ENCODE results near the gene USB1.

The USB1 gene, protein sequence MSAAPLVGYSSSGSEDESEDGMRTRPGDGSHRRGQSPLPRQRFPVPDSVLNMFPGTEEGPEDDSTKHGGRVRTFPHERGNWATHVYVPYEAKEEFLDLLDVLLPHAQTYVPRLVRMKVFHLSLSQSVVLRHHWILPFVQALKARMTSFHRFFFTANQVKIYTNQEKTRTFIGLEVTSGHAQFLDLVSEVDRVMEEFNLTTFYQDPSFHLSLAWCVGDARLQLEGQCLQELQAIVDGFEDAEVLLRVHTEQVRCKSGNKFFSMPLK

DNA sequence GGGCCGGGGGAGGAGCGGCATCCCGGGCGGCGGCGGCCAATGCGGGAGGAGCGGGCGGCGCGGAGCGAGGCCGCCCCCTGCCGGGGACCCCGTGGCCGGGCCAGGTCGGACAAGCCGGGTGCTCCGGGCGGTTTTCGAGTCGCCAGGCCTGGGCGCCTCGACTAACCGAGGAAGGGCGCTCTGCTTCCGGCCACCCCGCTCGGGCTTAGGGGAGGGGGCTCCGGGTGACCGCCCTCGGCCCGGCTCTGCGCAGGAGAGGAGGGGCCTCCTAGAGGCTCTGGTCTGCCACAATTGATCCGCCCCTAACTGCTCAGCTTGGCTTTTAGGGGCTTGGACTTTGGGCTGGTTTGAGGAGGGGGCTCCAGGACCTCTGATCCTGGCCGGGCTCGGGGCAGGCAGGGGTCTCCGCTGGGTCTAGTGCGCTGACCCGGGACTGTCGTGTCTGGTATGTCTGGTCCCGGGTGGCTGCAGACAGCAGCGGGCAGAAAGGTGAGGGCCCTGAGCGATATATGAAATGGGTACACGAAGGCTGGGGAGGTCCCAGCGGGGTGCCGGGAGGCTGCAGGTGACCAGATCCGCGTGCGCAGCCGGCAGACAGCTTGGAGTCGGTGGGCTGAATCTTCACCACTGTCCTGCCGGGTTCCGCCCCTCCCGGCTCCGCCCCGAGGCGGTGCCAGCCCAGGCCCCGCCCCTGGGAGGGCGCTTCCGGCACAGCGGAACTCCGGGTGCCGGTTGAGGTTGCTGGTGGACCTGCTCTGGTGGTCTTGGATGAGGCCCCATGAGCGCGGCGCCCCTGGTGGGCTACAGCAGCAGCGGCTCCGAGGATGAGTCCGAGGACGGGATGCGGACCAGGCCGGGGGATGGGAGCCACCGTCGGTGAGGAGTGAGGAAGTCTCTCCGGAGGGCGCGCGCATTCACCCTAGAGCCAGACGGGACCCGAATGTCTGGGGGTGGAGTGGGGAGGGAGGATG lies at the start of gene USB1:
Gene USB1, plus strand, starts transcription at position 702 of the 971 bp plus-strand sequence. Its CDS starts 77 bp downstream, at position 779.
- DNase-seq (ENCODE audit: low read depth, low spot score): peak; percentile 94

DNA sequence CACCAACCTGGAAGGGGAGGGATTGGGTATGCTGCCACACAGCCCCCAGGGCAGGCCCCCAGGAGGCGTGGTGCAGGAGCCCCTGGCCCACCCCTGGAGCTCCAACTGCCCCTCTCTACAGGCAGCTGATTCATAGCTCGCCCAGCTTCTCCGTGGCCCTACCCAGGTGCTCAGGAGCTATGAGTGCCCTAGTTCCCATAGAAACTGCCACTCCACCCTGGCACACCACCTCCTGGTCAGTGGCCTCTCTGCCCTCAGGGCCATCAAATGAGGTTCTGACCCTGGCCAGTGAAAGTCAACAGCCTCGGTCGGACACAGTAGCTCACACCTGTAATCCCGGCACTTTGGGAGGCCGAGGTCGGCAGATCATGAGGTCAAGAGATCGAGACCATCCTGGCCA lies 48.3 kb upstream of the USB1 start:
- no peak for DNase-seq (ENCODE audit: low read depth, low spot score)

DNA sequence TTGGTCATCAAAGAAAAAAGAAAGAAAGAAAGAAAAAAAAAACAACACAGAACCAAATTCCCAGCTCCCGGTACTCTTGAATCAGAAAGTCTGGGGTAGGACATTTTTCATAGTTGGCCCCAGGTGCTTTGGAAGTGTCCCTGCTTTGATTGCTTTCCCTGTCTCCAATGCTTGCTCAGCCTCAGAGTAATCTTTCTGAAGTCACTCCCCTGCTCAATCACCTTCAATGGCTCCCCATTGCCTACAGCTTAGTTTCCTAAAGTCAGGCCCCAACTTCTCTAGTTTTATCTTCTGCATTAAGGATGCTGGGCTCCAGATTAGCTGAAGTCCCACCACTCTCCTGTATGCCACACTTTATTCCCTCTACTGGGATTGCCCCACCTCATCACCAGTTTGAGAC lies 47.4 kb upstream of the USB1 start:
- no peak for DNase-seq (ENCODE audit: low read depth, low spot score)

DNA sequence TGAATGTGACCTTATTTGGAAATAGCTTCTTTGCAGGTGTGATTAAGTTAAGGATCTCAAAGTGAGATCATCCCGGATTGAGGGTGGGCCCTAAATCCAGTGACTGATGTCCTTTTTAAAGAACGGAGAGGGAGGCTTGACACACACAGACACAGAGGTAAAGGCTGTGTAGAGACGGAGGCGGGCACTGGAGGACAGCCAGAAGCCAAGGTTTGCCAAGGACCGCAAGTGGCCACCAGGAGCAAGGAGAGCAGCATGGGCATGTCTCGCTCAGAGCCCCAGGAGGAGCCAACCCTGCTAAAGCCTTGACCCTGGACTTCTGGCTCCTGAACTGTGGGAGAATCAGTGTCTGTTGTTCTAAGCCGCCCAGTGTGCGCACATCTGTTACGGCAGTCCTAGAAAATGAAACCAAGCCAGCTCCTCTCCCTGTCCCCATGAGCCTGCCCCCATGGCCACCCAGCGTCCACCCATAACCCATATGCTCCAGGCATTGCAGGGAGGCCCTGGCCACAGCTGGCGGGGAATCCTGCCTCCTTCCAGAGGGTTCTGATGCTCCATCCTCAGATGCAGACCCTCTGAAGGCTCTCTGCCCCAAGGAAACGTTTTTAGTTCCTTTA lies 45.5 kb upstream of the USB1 start:
- peak; percentile 53 for DNase-seq (ENCODE audit: low read depth, low spot score)

DNA sequence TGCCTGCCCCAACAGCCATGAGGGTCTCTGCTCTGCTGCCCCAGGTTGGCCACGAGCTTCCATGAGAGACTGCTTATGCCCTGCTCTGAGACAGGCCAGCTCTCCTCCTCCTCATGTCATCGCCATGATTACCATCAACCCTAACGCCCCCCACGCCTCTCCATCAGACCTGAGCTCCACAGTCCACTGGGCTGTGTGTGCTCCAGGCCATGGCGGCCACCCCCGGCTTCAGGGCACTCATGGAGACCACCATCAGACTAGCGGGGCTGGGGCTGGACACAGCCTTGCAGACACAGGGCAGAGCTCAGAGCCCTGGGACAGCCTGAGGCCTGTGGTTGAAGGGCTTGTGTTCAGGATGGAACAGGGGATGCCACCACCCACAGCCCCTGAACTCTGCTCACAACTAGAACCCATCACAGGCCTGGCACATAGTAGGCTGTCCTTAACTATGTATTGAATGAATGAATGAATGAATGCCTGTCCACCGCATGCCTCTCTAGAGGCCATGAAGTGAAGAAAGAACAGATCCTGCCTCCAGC lies 44.9 kb upstream of the USB1 start:
- DNase-seq (ENCODE audit: low read depth, low spot score): no peak

DNA sequence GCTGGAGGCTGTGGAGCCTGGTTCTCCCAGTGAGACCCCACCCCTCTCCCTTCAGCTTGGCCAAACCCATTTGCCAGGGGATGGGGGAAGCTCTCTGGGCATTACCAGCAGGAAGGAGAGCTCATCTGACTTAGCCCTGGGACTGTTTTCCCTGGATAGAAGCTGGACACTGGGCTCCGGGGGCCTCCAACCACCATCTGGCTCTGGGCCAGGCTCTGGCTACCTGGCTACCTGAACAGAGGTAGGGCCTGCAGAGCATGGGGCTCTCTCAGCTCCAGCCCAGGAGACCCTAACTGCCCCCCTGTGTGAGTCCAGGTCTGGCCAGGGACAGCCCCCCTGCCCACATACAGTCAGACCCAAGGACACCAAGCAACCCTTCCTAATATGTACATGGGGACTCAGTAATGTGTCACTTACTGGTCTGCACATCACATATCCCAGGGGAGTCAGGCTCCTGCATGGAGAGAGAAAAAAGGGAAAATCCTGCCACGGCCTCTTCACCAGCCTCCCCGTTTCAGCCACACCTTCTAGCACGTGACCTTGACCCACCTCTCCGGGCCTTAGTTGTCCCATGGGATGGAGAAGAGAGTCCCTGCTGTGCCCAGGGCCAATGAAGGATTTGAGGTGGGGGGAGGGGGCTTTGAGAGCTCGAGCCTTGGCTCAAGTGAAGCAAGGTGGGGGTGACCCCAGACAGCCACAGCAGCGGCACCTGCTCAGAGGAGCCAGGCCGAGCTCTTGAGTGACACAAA lies 44.1 kb upstream of the USB1 start:
- no peak for DNase-seq (ENCODE audit: low read depth, low spot score)

DNA sequence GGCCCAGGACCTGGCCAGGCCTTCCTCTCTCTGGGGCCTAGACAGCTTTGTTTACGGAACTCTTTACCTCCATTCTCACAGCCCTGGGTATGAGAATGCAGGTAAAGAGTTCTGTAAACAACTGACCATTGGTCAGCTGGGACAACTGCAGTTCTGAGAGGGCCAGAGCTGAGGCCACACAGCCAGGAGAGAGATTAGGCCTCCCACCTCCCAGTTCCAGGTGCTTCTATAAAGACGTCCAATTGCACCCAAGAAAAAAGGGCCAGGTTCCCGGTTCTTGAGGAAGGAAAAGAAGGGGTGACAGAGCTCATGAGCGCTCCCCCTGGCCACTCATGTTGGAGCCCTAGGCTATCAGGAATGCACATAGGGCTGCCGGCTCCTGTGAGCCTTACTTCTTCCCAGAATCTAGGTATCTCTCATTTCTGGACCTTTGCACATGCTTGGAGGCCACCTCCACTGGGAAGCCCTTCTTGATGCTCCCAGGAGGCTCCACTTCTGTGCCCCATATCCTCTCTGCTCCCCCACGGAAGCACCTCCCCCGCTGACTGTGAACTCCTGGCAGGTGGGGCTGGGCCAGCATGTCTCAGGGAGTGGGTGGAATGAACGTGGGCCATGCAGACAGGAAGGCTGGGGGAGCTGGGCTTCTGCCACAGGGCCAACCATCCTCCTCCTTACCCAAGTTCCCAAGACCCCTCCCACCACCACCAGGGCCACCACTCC lies 43.4 kb upstream of the USB1 start:
- DNase-seq (ENCODE audit: low read depth, low spot score): no peak

DNA sequence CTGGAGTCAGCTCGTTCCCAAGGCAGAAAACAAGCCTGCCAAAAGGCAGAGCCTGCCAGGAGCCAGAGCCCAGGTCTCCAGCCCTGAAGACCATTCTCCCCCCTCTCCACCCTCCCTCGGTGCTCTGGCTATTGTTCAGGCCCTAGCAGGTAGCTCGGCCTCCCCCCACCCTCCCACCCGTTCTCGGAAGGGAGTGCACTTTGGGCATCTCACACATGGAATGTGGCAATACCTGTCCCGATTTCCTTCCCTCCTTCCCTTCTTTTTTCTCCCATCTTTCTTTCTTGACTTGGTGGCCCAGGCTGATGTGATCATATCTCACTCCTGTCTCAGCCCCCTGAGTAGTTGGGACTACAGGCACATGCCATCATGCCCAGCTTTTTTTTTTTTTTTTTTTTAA lies 42.7 kb upstream of the USB1 start:
- DNase-seq (ENCODE audit: low read depth, low spot score): no peak

DNA sequence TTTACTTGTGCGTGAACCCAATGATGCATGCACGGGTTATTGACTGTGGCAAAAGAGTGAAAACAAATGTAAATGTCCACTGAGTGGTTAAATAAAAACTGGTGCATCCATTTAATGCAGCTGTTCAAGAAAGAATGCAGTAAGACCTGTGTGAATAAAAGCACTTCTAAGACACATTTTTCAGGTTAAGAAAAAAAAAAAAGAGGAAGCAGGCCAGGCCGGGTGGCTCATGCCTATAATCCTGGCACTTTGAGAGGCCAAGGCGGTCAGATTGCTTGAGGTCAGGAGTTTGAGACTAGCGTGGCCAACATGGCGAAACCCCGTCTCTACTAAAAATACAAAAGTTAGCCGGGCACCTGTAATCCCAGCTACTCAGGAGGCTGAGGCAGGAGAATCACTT lies 42.1 kb upstream of the USB1 start:
- no peak for DNase-seq (ENCODE audit: low read depth, low spot score)

DNA sequence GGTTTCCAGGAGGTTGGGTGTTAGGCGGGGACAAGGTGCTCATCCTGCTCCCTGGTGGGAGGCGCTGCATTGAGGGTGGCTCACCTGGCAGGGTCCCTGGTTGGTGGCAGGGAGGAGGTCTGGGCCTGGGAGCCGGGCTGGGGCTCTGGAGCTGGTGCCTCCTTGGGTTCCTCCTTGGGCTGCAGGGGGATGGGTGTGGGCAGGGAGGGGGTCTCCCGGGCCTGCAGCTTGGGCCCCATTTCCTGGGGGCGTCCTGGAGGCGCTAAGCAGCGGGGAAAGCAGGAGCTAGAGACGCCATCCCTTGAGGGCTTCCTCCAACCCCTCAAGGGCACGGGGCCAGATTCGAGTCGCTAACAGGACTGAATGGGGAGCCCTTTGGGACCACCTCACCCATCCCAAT lies 41.4 kb upstream of the USB1 start:
- DNase-seq (ENCODE audit: low read depth, low spot score): no peak

DNA sequence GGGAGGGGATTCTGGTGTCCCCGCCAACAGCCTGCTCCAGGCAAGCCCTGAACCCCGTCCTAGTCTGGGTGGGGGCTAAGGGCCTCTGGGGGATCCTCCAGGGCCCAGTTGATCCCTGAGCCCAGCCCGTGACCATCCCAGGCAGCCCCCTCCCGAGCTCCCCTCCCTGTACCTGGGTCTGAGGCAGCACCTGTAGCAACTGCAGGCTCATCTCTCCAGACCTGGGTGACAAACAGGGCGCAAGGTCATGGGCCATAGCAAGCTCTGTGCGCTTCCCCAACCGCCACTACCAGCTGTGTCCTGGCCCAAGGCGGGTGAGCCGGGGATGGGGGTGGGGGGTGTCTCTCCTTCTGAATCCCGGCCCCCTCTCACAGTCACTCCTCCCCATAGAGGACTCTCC lies 40.9 kb upstream of the USB1 start:
- DNase-seq (ENCODE audit: low read depth, low spot score): no peak

DNA sequence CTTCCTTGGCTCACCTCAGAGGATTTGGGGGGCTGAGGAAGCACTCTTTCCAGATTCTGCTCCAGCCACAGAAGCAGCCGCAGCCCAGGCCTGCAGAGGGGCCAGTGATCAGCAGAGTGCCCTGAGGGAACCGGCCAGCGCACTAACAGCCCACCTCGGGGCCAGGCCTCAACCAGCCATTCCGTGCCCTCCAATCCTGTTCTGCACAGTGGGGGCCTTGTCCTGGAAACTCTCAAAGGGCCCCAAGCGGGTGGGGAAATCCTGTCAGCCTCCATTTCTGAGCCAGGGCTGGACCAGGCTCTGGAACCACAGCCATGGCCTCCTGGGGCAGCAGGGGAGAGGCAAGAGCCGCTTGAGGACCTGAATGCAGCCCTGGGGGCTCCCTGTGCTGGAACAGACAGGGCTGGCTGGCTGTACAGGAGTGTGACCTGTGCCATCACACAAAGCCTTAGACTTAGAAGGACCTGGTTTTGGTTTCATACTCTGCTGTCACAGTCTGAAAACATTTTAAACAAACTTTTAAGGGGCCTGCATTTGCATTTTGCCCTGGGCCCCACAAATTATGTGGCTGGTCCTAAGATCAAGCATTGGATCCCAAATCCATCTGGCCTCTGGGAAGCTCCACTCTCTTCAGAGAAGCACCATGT lies 40.3 kb upstream of the USB1 start:
- DNase-seq (ENCODE audit: low read depth, low spot score): no peak

DNA sequence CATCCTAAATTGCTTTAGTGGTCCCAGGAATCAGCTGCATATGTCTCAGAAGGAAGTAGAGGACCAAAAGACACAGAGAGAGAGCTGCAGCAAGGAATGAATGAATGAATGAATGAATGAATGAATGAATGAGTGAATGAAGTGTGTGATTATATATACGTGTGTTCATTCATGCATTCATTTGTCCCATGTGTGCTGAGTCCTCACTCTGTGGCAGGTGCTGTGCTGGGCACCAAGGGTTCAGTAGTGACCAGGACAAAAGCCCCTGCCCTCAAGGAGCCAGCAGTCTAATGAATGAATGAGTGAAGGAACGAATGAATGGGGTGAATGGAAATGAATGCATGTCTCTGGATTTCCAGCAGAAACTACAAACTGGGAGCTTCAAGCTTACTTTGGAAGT lies 39.7 kb upstream of the USB1 start:
- no peak for DNase-seq (ENCODE audit: low read depth, low spot score)

DNA sequence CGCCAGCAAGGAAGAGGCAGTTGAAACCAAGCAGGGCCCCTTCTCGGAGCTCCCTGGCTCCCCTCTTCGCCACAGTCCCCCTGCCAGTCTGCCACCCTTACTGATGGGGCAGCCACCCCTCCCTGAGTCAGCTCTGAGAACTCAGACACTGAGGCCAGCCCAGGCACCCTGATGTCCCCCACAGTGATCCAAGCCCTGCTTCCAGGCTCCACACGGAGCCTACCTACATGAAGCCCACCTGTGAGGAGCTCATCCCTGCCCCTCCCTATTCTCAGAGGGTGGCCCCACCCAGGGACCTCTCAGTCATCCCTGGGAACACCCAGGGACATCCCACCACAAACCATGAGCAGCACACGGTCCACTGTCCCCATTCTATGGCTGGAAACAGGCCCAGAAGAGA lies 39.2 kb upstream of the USB1 start:
- no peak for DNase-seq (ENCODE audit: low read depth, low spot score)

DNA sequence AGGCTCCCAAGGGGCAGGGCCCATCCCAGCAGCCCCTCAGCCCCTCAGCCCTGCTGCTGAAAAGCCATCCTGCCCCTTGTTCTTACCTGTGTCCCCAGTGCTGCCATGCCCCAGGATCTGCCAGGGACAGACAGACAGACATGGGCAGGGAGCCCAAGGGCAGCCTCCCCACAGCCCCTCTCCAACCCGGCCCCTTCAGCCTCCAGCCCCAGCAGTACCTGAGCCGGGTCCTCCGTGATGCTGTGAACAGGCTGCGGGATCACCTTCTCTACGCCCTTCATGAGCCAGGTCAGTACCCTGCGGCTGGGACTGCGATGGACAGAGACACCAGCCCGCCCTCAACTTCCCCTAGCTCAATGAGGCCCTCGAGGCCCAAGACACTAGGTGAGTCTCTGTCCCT lies 38.5 kb upstream of the USB1 start:
- DNase-seq (ENCODE audit: low read depth, low spot score): no peak

DNA sequence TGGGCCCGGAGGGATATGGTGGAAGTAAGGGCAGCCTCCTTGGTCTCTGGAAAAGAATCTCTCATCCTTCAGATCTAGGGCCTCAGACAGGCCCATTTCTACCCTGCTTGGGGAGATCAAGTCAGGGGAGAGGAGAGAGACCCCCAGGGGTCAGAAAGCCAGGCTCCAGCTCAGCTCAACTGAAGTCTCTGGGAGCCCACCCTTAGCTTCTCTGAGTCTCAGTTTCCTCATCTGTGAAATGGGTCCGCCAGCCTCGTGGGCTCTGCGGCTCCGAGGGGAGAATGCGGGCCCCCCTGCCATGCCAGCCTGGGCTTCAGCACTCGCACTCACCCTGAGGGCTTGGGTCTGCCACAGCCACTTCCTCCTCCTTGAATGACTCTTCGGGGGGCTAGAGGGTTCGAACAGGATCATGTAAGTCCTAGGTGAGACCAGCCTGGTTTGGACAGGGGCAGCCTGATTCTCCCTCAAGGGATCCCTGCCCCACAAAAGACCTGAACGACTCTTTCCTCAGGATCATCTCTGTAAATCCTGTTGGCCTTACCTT lies 37.0 kb upstream of the USB1 start:
- no peak for DNase-seq (ENCODE audit: low read depth, low spot score)

DNA sequence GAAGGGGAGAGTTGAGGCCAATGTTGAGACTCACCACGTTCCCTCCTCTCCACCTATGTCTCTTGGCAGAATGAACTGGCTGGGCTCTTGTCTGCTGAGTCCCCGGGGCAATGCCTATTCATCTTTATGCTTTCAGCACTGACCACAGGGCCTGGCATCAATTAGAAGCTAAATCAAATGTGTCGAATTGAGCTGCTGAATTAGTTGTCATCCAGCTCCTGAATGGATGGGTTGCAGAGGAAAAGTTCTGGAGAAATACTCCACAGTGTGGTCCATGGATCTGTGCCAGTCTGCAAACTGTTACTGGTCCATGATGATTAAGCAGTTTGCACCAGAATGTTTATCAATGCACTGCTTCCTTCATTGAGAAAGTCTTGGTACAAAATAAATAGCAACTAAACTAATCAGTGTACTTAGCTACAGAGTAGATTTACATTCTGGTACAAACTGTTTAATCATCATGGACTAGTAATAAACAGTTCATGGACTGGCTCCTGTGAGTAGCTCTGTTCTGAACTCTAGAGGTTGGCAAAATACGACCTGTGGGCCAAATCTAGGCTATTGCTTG lies 34.9 kb upstream of the USB1 start:
- DNase-seq (ENCODE audit: low read depth, low spot score): peak; percentile 65

DNA sequence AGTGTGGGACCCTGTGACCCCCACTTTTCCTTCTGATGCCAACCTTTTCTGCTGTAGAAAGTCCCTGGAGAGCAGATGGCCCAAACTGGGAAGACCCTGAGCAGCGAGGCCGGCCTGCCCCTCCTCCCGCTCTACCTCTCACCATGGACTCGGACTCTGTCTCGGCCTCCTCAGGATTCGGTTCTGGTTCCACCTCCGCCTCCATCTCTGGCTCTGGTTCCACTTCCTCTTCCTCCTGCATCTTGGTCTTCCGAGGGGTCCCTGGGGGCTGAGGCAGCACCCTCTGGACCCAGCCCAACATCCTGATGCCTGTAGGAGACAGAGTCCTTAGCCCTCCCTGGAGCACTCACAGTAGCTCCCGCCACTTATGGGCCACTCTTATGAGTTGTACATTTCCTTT lies 34.2 kb upstream of the USB1 start:
- no peak for DNase-seq (ENCODE audit: low read depth, low spot score)

DNA sequence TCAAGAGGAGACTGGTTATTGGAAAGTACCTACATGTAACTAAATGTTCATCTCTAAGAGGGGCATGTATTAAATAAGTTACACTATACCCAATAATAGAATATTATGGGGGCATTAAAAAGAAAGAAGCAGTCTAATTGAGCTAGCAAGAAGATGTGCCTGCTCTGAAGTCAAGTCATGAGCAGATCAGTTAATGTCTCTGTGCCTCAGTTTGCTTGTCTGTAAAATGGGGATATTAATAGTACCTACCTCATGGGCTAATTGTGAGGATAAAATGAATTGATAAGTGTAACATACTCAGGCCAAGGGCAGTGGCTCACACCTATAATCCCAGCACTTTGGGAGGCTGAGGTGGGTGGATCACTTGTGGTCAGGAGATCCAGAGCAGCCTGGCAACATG lies 33.3 kb upstream of the USB1 start:
- DNase-seq (ENCODE audit: low read depth, low spot score): no peak

All from astrocyte of the hippocampus (primary cell).